Measurements from ENCODE around the gene MPPED1.

Gene MPPED1

GRCh38 chr22:43434928-43435311 is 23.1 kb downstream of the MPPED1 start:
- no peak overlapping the region for H3K9ac ChIP-seq (ENCODE audit: low read length)
- H3K4me3 ChIP-seq (ENCODE audit: low read depth in 1 of 2, low read length in 2 of 2) = no peak overlapping the region
- no peaks in the 10 kb centered on the region for H3K36me3 ChIP-seq (ENCODE audit: insufficient read depth, low read length)
- H3K27me3 ChIP-seq (ENCODE audit: control insufficient read depth in 1 of 2, insufficient read depth in 2 of 2, low read length in 2 of 2) = peaks cover 7 to 27% of the 10 kb centered on the region in 2 donors
- no peak overlapping the region for H3K27ac ChIP-seq (ENCODE audit: low read depth, low read length)
- H3K9me3 ChIP-seq (ENCODE audit: low read length) = no peaks in the 10 kb centered on the region
- no peaks in the 10 kb centered on the region for H3K4me1 ChIP-seq (ENCODE audit: insufficient read depth, low read length)

DNA sequence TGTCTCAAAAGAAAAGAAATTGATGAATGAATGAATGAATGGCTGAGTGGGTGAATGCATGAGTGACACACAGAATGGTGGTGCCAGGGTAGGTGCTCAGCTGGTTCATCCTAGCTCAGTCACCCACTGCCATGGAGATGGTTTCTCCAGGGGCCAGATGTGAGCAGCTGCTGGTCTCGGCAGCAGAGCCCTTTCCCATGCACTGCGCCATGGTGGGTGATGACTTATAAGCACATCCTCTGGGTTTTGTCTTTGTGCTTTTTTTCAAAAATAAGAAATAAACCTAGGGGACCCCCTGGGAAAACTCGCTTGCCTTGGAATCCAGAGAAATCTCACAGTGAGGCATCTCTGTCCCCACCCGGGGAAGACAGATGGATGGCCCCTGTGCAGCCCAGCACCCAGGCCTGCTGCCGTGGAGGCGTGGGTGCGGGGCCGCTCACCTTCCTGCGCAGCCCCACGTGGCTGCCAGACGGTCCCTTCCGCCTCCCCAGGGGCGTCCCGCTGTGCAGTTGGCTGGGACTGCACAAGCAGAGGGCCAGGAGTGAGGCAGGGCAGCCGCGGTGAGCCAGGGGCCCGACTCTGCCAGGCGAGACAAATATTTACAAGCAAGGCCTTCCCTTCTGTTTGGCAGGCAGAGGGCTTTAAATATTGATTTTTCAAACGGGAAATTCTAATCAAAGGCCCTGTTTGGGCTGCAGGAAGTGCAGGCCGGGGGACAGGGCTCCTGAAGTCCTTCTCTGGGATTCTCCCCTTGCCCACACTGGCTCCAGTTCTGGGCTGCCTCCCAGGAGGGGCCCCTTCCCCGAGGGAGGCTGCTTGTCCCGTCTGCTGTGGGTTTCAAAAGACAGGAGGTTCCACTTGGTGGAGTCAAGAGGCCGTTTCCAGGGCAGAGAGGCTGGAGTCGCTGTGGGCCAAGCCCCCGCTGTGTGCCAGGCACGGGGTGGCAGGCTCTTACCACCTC is 24.3 kb downstream of the MPPED1 start:
- Histone ChIP-seq H3K27me3 (ENCODE audit: control insufficient read depth in 1 of 2, insufficient read depth in 2 of 2, low read length in 2 of 2) (peaks cover 7 to 27% of the 10 kb centered on the region in 2 donors), H3K27ac (ENCODE audit: low read depth, low read length) (no peak overlapping the region), H3K4me3 (ENCODE audit: low read depth in 1 of 2, low read length in 2 of 2) (no peak overlapping the region), H3K4me1 (ENCODE audit: insufficient read depth, low read length) (no peaks in the 10 kb centered on the region), H3K9me3 (ENCODE audit: low read length) (no peaks in the 10 kb centered on the region), H3K36me3 (ENCODE audit: insufficient read depth, low read length) (no peaks in the 10 kb centered on the region), H3K9ac (ENCODE audit: low read length) (no peak overlapping the region)

- H3K4me3 ChIP-seq (ENCODE audit: low read depth in 1 of 2, low read length in 2 of 2) = no peak overlapping the region
- no peaks in the 10 kb centered on the region for H3K9me3 ChIP-seq (ENCODE audit: low read length)
- peaks cover under 1 to 22% of the 10 kb centered on the region in 2 donors for H3K27me3 ChIP-seq (ENCODE audit: control insufficient read depth in 1 of 2, insufficient read depth in 2 of 2, low read length in 2 of 2)
- no peaks in the 10 kb centered on the region for H3K36me3 ChIP-seq (ENCODE audit: insufficient read depth, low read length)
- H3K27ac ChIP-seq (ENCODE audit: low read depth, low read length) = no peak overlapping the region
- no peak overlapping the region for H3K9ac ChIP-seq (ENCODE audit: low read length)
- no peaks in the 10 kb centered on the region for H3K4me1 ChIP-seq (ENCODE audit: insufficient read depth, low read length)
Observed at GRCh38 chr22:43436868-43437267, 25.1 kb downstream of the MPPED1 start.

GRCh38 chr22:43437871-43438475 is 26.2 kb downstream of the MPPED1 start:
- Histone ChIP-seq H3K9me3 (ENCODE audit: low read length) (no peaks in the 10 kb centered on the region), H3K4me1 (ENCODE audit: insufficient read depth, low read length) (no peaks in the 10 kb centered on the region), H3K27me3 (ENCODE audit: control insufficient read depth in 1 of 2, insufficient read depth in 2 of 2, low read length in 2 of 2) (peaks cover 0 to 19% of the 10 kb centered on the region in 2 donors), H3K9ac (ENCODE audit: low read length) (no peak overlapping the region), H3K4me3 (ENCODE audit: low read depth in 1 of 2, low read length in 2 of 2) (no peak overlapping the region), H3K27ac (ENCODE audit: low read depth, low read length) (no peak overlapping the region), H3K36me3 (ENCODE audit: insufficient read depth, low read length) (no peaks in the 10 kb centered on the region)

- no peak overlapping the region for H3K9ac ChIP-seq (ENCODE audit: low read length)
- no peaks in the 10 kb centered on the region for H3K9me3 ChIP-seq (ENCODE audit: low read length)
- H3K4me3 ChIP-seq (ENCODE audit: low read depth in 1 of 2, low read length in 2 of 2) = no peak overlapping the region
- H3K36me3 ChIP-seq (ENCODE audit: insufficient read depth, low read length) = no peaks in the 10 kb centered on the region
- H3K4me1 ChIP-seq (ENCODE audit: insufficient read depth, low read length) = no peaks in the 10 kb centered on the region
- no peak overlapping the region for H3K27ac ChIP-seq (ENCODE audit: low read depth, low read length)
- peaks cover 0 to 19% of the 10 kb centered on the region in 2 donors for H3K27me3 ChIP-seq (ENCODE audit: control insufficient read depth in 1 of 2, insufficient read depth in 2 of 2, low read length in 2 of 2)
Observed at GRCh38 chr22:43438666-43439347, 27.0 kb downstream of the MPPED1 start.

DNA sequence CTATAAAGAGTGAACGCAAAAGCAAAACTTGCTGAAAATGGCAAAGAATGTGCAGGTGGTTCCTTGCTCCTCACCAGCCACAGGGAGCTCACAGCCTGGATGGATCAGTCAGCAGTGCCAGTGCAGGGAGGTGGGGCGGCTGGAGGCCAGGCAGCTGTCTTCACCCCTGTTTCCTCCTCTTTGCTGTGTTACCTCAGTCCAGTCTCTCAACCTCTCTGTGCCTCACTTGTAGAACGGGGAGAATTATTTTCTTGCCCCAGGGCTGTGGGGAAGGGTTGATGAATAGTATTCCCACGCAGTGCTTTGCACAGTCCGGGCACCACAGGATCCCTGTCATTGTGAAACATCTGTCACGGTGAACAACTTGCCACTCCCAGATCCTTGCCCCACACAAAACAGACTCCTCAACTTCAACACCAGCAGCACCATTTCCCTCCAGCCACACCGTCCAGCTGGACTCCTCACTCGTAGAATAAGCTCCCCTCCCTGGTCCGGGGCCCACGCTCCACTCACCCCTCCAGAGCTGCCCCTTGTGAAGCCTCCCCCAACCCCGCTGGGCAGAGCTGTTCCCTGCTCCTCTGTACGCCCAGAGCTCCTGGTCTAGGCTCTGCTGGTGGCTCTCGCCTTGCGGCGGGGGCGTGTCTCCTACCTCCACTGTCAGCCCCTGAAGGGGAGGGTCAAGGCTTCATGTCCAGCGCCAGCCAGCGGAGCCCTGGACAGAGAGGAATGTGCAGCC is 27.7 kb downstream of the MPPED1 start:
- Histone ChIP-seq H3K36me3 (ENCODE audit: insufficient read depth, low read length) (no peaks in the 10 kb centered on the region), H3K27me3 (ENCODE audit: control insufficient read depth in 1 of 2, insufficient read depth in 2 of 2, low read length in 2 of 2) (peaks cover 0 to 19% of the 10 kb centered on the region in 2 donors), H3K4me1 (ENCODE audit: insufficient read depth, low read length) (no peaks in the 10 kb centered on the region), H3K4me3 (ENCODE audit: low read depth in 1 of 2, low read length in 2 of 2) (no peak overlapping the region), H3K9ac (ENCODE audit: low read length) (no peak overlapping the region), H3K27ac (ENCODE audit: low read depth, low read length) (no peak overlapping the region), H3K9me3 (ENCODE audit: low read length) (no peaks in the 10 kb centered on the region)

GRCh38 chr22:43440104-43440387 is 28.2 kb downstream of the MPPED1 start:
- Histone ChIP-seq H3K27me3 (ENCODE audit: control insufficient read depth in 1 of 2, insufficient read depth in 2 of 2, low read length in 2 of 2) (peaks cover 0 to 17% of the 10 kb centered on the region in 2 donors), H3K9ac (ENCODE audit: low read length) (no peak overlapping the region), H3K4me1 (ENCODE audit: insufficient read depth, low read length) (no peaks in the 10 kb centered on the region), H3K9me3 (ENCODE audit: low read length) (no peaks in the 10 kb centered on the region), H3K4me3 (ENCODE audit: low read depth in 1 of 2, low read length in 2 of 2) (no peak overlapping the region), H3K36me3 (ENCODE audit: insufficient read depth, low read length) (no peaks in the 10 kb centered on the region), H3K27ac (ENCODE audit: low read depth, low read length) (no peak overlapping the region)

DNA sequence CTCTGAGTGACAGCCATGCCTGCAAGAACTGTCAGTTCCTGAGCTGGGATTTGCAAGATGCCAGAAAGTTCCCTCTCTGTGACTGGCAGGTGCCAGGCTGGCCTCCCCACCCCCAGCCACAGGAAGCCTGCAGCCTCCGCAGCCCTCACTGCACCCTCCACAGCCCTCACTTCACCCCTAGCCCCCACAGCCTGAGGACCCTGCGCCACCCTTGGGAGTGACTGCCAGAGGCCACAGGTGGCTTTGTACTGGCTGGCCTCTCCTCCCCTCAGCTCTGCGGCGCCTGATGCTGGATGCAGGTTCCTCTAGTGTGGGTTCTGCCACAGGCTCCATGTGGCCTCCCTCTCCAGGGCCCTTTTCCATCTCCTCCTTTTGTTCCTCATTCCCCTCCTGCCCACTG is 28.7 kb downstream of the MPPED1 start:
- no peaks in the 10 kb centered on the region for H3K9me3 ChIP-seq (ENCODE audit: low read length)
- no peak overlapping the region for H3K9ac ChIP-seq (ENCODE audit: low read length)
- H3K36me3 ChIP-seq (ENCODE audit: insufficient read depth, low read length) = no peaks in the 10 kb centered on the region
- peaks cover 0 to 15% of the 10 kb centered on the region in 2 donors for H3K27me3 ChIP-seq (ENCODE audit: control insufficient read depth in 1 of 2, insufficient read depth in 2 of 2, low read length in 2 of 2)
- H3K4me3 ChIP-seq (ENCODE audit: low read depth in 1 of 2, low read length in 2 of 2) = no peak overlapping the region
- H3K4me1 ChIP-seq (ENCODE audit: insufficient read depth, low read length) = no peaks in the 10 kb centered on the region
- H3K27ac ChIP-seq (ENCODE audit: low read depth, low read length) = no peak overlapping the region

DNA sequence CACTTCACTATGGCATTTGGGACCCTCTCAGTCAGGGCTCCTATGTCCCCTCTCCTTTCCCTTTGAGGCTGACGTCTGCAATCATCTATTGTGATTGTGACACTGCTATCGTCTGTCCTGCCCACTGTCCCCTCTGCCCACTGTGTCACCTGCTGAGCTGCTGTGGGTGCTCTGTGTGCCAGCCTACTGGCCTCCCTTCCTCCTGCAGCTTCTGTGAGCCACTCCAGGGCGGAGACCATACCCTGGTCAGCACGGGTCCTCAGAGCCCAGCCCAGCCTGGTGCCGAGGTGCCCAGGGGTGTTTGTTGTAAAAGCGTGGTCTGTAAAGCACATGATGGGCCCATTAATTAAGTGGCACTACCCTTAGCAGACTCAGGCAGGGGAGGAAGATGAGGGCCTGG is 29.4 kb downstream of the MPPED1 start:
- H3K9ac ChIP-seq (ENCODE audit: low read length) = no peak overlapping the region
- H3K36me3 ChIP-seq (ENCODE audit: insufficient read depth, low read length) = no peaks in the 10 kb centered on the region
- no peak overlapping the region for H3K4me3 ChIP-seq (ENCODE audit: low read depth in 1 of 2, low read length in 2 of 2)
- no peaks in the 10 kb centered on the region for H3K9me3 ChIP-seq (ENCODE audit: low read length)
- H3K27ac ChIP-seq (ENCODE audit: low read depth, low read length) = no peak overlapping the region
- no peaks in the 10 kb centered on the region for H3K4me1 ChIP-seq (ENCODE audit: insufficient read depth, low read length)
- peaks cover 0 to 11% of the 10 kb centered on the region in 2 donors for H3K27me3 ChIP-seq (ENCODE audit: control insufficient read depth in 1 of 2, insufficient read depth in 2 of 2, low read length in 2 of 2)

GRCh38 chr22:43441751-43442150 is 29.9 kb downstream of the MPPED1 start:
- Histone ChIP-seq H3K4me3 (ENCODE audit: low read depth in 1 of 2, low read length in 2 of 2) (no peak overlapping the region), H3K36me3 (ENCODE audit: insufficient read depth, low read length) (no peaks in the 10 kb centered on the region), H3K4me1 (ENCODE audit: insufficient read depth, low read length) (no peaks in the 10 kb centered on the region), H3K27me3 (ENCODE audit: control insufficient read depth in 1 of 2, insufficient read depth in 2 of 2, low read length in 2 of 2) (peaks cover 0 to 7% of the 10 kb centered on the region in 2 donors), H3K9ac (ENCODE audit: low read length) (no peak overlapping the region), H3K9me3 (ENCODE audit: low read length) (no peaks in the 10 kb centered on the region), H3K27ac (ENCODE audit: low read depth, low read length) (no peak overlapping the region)
